RCC 7860 (cell line): ENCODE measurements around the gene C22orf31.
"Not testable (repeated sequence)": the region's sequence is repeated elsewhere in the genome, so short reads cannot be mapped to it uniquely, and the experiment has no call there.

Experiments
- DNase-seq: peaks from one replicate; pipeline ENCODE4 v3.0.0-alpha.2; 2015; ENCODE audit warnings: low spot score
- FAIRE-seq: peaks from 2 replicates; lab custom pipeline; 2012; peaks lifted over from hg19 to GRCh38; lab: Jason Lieb, UNC

C22orf31 gene

DNA sequence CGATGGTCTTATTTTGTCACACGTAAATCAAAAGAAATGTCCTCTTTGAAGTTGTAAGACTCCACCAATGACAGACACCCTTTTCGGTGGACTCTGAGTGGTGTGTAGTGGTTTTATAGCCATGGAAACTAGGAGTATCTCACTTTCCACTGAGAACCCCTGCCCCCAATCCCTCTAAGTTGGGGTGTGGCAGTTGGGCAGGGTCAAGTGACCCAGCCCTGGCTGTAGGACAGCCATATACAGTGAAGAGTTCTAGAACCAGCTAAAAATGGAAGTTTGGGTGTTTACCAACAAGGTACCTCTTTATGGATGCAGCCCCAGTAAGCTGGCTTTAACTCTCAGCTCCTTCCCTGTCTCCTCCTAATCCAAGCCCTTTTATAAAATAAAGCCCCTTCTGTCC is 5.2 kb downstream of the C22orf31 start:
- FAIRE-seq = no peak
- no peak for DNase-seq

DNA sequence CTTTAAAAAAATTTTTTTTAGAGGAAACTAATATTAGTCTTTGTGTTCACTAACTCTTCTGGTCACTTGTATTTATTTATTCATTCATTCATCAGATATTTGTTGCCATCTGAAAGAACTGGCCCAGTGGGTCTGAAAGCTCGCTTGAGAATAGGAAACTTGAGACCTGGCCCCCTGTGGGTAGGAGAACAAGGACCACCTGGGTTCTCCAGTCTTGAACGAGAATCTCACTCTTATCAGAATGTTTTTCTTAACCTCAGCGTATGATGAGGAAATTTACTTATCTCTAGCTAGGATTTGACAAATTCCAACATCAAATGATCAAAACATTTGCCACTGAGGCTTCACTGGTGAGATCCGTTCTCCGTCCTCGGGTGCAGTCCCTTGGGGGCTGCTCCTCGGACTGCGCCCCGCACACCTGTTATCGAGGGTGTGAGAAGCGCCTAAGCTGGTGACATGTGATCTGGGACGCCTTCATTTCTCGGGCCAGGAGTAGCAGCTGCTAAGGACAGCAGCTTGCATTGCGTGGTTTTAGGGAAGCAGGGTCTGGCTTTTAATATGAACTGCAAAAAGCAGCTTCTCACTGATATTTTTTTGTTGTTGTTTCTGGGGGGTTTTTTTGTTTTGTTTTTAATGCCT is 6.3 kb downstream of the C22orf31 start:
- DNase-seq (no peak), FAIRE-seq (no peak)

DNA sequence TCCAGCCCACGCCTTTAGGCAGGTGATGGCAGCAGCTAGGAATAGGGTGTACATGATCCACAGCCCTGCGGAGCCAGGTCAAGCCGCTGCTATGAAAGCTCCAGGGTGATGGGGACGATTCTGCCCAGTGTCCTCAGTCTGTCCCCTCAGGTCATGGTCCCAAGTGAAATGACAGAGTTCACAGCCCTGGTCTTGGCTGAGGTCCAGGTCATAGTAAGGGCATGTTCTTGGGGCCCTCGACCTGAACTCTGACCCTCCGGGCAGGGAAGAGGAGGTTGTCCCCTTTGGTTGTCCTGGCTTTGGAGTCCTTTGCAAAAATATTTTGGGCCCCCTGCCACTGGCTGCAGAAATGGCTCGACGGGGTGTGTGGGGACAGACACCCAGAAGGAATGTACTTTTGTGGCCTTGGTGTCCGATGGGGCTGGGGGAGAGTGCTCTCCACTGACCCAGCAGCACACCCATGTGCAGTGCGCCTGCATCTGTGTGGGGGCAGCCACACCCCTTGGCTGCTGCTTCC is 7.3 kb downstream of the C22orf31 start:
- DNase-seq (no peak), FAIRE-seq (no peak)

DNA sequence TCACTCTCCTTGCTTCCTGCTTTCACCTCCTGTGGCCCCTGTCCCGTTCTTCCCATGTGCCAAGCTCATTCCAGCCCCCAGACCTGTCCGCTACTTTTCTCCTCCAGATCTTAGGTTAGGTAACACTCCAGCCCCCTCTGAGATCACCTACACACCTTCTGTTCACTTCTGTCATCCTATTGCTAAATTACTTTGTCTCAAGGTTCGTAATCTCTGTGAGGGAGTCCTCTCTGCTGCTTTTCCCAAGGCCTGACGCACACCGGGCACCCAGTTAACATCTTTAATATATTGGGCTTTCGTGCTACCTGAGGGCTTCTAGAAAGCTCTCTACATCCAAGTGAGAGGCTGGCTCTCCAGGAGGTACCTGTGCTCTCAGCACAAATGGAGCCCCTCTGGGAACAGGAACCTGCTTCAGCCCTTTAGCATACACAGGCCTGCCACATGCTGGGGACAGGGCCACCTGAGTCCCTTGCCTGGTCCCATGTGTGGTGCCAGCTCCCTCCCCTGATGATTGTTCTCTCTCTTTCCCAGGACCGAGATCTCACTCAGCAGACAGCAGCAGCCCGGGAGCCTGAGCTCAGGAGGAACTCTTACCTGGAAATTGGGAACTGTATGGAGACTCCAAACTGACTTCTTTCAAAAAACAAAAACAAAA is 8.5 kb downstream of the C22orf31 start:
- FAIRE-seq (no peak), DNase-seq (no peak)

DNA sequence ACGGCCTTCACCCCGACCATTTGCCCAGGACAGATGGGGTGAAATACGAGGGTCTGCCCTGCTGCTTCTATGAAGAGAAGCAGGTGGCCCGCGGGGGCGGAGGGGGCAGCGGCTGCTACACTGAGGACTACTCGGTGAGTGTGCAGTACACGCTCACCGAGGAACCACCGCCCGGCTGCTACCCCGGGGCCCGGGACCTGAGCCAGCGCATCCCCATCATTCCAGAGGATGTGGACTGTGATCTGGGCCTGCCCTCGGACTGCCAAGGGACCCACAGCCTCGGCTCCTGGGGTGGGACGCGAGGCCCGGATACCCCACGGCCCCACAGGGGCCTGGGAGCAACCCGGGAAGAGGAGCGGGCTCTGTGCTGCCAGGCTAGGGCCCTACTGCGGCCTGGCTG is 11.2 kb downstream of the C22orf31 start:
- FAIRE-seq (no peak), DNase-seq (no peak)

DNA sequence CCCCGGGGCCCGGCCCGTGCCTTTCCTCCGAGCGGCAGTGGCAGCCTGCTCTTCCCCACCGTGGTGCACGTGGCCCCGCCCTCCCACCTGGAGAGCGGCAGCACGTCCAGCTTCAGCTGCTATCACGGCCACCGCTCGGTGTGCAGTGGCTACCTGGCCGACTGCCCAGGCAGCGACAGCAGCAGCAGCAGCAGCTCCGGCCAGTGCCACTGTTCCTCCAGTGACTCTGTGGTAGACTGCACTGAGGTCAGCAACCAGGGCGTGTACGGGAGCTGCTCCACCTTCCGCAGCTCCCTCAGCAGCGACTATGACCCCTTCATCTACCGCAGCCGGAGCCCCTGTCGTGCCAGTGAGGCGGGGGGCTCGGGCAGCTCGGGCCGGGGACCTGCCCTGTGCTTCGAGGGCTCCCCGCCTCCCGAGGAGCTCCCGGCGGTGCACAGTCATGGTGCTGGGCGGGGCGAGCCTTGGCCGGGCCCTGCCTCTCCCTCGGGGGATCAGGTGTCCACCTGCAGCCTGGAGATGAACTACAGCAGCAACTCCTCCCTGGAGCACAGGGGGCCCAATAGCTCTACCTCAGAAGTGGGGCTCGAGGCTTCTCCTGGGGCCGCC is 11.9 kb downstream of the C22orf31 start:
- DNase-seq (no peak), FAIRE-seq (no peak)

DNA sequence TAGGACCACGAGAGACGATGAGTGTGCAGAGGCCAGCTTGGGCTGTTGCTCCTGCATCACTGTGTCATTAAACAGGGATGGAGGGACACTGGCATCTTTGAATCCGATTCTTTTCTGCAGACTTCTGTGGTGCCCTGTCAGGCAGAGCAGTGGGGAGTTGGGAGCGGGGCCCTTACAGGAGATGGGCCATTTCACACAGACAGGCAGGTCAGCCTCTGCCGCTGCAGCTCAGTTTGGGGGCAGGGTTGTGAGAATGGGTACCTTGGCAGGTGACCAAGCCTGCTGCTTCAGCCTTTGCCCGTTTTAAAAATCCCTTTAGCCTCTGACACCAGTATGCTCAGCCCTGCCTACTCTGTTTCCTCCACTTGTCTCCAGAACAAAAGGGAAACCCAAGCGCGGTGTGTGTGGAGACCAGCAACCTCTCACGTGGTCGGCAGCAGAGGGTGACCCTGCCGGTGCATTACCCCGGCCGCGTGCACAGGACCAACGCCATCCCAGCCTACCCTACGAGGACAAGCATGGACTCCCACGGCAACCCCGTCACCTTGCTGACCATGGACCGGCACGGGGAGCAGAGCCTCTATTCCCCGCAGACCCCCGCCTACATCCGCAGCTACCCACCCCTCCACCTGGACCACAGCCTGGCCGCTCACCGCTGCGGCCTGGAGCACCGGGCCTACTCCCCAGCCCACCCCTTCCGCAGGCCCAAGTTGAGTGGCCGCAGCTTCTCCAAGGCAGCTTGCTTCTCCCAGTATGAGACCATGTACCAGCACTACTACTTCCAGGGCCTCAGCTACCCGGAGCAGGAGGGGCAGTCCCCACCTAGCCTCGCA is 12.6 kb downstream of the C22orf31 start:
- FAIRE-seq (no peak), DNase-seq (no peak)

DNA sequence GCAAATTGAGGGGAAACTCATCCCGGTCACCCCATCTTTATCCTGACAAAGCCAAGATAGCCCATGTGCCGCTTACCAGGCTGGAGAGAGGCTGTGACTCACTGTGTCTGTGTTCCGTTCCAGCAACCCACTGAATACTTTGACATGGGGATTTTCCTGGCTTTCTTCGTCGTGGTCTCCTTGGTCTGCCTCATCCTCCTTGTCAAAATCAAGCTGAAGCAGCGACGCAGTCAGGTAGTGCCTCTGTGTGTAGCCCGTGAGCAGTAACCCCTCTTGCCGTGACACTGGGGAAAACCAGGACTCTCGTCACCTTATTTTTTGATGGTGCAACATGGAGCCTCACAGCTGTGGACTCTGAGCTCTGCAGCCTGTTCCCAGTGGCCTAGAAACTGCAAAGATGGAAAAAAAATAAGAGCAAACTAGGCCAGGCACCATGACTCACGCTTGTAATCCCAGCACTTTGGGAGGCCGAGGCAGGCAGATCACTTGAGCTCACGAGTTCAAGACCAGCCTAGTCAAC is 16.9 kb downstream of the C22orf31 start:
- DNase-seq = peak; percentile 84
- FAIRE-seq = peak; percentile 88

DNA sequence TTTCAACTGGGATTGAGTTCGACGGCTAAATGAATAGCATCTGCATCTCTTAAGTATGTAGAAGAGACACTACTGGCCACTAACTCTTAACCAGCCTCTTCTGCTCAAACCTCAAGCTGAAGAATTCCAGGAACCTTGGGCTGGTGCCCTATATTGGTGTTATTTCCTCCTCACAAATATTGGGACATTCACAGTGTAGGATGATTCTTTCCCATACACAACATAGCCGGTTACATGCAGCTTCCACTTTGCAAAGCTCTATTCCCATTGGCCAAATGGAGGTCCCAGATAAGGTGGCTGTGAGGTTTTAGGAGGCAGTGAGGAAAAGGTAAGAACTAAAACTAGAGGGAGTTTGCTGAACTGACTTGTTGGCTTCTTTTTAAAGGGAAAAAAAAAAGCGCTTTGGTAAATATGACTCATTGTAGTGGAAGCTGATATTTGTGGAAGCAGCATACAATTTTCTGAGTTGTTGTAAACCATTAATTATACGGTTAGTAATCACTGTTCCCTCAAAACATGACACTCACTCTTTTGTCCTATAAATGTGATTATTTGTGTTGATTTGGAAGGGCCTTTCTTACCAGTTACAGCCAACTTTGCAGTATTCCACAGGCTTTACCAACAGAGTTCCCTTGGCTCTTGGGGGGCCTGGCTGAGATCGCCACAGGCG is 17.6 kb downstream of the C22orf31 start:
- peak; percentile 73 for FAIRE-seq
- DNase-seq = peak; percentile 36

DNA sequence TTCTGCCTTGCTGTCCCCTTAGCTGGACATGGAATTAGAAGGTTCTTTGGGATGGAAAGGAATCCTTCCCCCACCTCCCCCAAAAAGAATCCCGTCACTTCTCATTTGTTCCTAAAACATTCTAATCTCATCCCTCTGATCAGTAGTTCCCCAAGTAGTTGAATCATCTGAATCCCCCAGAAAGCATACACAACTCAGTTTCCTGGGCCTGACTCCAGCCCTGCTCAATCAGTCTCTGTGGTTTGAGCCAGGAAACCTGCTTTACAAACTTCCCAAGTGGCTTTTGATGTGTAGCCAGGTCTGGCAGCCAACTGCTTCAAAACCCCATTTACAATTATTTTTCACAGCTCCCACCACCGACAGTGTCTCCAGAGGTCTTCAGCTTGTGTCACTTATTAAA is 20.2 kb downstream of the C22orf31 start:
- FAIRE-seq = no peak
- DNase-seq = no peak

DNA sequence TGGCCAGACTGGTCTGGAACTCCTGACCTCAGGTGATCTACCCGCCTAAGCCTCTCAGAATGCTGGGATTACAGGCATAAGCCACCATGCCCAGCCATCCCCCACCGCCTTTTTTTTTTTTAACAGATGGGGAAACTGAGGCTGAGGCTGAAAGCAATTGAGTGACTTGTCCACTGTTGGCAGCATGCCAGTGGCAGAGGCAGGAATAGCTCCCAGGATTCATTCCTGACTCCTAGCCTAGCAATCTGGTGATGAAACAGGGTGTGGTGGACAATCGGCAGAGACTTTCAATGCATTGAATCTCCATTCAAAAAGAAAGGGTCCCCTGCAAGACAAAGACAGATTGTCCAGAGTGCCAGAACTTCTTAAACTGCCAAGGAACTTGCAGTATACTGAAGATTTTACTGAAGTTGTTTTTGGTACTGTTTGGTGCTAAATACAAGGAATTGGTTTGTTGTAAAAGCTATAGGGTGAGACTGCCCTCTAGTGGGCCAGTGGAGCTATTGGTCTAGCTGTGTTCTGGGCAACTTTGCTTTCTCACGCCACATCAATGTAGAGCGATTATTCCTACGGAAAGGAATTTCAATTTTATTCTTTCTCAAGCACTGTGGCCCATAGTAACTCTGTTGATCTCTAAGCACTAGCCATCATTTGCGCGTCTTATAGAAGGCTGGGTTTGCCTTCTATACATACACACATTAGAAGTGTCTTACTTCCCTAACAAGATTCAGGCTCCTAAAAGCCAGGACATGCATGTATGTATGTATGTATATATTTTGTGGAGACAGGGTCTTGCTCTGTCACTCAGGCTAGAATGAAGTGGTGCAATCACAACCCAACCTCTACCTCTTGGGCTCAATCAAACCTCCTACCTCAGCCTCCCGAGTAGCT is 21.0 kb downstream of the C22orf31 start:
- FAIRE-seq (peak; percentile 35), DNase-seq (peak; percentile 63)

DNA sequence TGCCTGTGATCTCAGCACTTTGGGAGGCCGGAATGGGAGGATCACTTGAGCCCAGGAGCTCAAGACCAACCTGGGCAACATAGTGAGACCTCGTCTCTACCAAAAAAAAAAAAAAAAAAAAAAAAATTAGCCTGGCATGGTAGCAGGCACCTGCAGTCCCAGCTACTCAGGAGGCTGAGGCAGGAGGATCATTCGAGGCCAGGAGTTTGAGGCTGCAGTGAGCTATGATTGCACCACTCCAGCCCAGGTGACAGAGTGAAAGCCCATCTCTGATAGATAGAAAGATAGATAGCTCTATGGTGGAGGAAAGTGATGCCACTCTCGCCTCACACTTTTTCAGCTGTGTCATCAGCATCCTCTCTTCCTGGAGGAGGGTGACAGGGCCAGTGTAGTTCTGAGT is 21.9 kb downstream of the C22orf31 start:
- not testable (repeated sequence) for DNase-seq, FAIRE-seq

DNA sequence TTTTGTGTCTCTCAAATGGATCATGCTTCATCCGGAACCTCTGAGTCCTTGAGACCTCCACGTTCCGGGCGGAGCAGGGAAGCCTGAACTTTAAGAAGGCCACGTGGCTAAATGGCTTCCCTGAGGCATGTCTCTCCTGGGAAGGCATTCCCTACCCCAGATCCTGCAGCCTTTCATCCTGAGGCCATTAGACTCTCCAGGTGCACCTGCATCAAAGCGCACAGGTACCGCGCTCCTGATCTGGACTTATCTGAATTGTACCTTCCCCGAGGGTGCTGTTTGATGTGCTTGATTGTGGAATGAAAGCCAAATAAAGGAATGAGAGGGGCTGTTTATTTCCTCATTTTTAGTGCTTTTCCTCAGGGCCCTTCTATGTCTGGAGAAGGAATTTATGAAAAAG is 22.5 kb downstream of the C22orf31 start:
- no peak for FAIRE-seq
- DNase-seq = no peak

DNA sequence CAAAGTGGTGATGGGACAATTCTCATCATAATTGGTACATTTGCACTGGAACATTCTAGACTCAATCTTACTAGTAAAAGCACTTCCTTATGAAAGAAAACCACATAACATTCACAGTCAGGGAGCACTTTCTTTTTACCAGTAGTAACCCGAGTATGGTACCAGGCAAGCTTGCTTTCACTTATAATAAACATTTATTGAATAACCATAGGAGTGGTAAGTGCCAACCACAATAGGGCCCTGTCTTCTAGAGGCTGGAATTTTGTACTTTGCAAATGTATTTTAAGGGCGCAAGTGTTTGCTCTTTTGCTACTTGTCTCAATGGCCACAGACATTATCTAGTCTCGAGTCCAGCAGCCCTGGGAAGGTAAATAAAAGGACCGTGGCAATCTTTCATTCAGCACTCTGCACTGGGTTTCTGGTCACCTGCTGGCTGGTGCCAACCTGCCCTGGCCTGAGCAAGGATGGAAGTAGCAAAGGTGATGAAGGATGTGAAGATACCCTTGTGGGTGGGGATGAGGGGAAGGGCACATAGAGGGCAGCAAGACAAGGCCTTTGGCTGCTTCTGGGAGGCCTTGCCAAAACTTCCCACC is 24.2 kb downstream of the C22orf31 start:
- DNase-seq = no peak
- FAIRE-seq = no peak

DNA sequence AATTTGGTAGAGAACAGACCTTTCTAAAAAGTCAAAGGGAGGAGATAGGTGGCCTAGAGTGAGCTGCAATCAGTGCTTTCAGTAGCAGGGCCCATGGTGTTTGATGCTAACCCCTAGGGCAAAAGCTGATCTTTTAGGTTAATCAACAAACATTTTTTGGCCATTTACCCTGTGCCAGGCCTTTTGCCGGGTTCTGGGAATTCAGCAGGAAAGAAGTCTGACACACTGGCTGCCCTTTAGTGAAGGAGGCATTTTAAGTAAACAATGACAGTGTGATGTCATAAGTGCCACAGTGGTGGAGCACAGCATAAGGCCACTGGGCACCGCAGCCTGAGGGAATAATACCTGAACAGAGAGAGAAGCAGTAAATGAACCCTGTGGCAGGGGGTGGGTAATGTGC is 29.0 kb downstream of the C22orf31 start:
- DNase-seq = peak; percentile 59
- peak; percentile 81 for FAIRE-seq

DNA sequence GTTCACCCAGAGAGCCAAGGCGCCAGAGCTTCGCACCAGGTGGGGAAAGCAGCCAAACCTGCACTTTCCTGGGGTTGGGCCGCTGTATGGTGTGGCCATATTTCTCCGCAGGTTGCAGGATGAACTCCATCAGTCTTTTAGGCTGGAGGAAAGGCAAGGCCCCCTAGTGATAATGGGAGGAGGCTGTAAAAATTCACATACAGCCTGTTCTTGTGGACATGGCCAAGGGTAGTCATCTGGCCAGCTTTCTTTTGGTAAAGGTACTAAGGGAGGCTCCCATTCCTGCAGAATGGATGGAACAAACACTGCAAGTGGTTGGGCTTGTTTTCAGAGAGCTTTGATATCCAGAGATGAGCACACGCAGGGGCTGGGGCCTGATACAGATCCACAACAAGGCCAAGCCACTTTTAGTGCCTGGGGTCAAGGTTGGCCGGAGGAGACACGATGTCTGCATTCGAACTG is 29.6 kb downstream of the C22orf31 start:
- FAIRE-seq = no peak
- DNase-seq = no peak

DNA sequence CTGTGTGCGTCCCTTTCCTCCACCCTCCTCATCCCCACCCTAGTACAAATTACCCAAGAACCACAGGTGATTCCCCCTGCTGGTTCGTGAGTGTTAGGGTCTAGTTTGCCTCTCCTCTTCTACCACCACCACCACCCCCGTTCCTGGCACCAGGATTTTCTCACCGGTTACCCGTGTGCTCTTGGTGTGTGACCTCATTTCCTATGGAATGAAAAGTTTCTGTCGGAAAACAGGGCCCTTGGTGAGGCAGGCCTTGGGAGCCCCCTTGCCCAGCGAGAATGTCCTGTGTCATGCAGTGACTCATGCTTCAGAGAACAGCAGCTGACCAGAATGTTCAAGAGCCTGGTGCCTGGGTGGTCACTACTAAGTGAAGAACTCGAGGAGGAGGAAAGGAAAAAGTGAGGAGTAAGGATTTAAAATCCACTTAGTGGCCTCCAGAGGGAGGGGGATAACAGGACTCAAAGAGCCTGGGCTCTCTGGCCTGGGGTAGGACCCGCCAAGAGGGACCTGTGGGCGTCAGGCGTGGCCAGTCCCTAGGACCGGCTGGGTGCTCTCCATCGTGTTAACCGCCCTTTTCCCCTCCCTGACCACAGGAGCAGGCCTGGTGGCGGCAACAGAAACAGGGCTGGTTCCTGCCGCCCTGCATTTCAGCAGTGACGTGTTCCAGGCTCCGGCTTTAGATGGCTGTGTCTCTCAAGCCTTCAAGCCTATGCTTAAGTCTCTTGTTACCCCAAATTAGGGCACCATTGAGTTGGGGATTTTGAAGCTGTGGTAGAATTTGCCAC is 30.2 kb downstream of the C22orf31 start:
- FAIRE-seq = peak; percentile 92
- DNase-seq = peak; percentile 98

DNA sequence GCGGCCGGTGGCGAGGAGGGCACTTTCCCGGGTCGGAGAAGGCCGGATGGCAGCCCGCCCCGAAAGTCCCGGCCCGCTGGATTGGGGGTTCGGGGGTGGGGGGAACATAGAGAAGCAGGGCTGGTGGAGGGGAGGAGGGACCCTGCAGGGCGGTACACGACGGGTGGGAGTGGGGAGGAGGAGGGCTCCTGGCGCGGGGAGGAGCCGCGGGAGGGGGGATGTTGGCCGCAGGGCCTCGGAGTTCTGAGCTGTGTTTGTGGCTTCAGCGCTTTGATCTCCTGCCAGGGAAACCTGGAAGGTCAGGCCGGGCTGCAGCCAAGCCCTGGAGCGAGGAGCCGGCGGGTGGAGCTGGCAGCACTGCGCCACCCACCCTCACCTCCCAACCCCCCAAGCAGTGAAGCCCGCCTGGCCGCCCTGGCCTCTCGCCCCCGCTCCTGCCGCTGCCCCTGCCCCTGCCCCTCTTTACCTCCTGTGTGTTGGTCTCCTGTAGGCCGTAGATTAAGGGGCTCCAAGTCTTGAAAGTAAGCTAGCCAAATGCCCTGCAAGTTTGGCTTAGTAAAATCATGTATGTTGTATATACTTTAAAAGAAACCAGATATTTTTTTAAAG is 30.9 kb downstream of the C22orf31 start:
- DNase-seq = peak; percentile 87
- FAIRE-seq = peak; percentile 7
